ENCODE measurements around the gene TBX21.

The TBX21 gene

DNA sequence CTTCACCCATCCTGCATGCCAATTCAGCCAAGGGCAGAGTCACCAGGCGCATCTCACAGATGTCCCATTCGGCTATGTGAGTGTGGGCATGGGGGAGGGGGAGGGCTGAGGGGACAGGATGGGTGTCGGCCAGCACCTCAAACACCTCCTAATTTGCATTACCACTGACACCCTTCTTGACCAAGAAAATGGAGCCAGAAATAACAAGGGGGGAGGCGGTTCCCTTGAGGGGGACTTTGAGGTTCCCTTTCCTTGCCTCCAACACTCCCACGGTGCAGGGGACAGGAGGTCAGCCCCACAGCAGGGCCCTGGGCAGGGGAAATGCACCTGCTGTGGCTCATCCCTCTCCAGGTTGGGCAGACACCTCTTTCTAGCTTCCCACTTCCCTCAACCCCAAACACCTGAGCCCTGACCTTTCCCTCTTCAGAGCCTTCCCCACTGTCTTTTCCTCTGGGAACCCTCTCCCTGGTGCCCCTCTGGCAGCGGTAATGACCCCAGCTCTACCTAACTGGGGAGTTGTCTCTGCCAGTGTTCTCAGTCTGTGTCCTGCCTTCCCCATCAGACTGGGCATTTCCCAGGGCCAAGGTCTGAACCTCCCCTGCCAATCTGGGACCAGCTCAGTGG lies 18.2 kb upstream of the TBX21 start:
- DNase-seq (ENCODE audit: low read depth in 2 of 2): no peak

DNA sequence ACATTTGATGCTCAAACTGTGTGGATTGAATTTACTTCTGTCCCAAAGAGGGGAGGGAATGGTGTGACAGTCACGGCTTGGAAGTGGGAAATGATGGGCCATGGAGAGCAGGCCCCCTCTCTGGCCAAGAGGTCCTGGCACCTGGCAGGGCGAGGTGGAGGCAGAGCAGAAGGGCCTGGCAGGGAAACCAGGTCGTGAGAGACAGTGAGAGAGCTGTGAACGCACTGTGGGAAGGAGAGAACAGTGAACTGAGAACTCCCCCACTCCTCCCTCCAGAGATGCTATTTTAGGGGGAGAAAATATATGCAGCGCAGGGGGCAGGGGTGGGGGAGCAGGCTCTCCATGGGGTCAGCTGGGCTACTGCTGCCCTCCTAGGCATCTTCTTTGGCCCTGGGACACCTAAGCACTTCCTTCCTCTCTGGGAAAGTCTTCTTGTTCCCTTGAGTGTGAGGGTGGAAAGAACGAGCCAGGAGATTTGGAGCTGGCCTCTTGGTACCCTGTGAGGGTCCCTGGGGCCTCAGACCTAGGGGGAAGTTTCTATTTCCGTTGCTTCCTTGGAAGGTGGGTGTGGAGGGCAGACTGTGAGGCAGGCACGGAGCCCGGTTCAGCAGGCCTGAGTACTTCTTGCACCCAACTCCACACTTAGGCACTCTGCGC lies 17.2 kb upstream of the TBX21 start:
- no peak for DNase-seq (ENCODE audit: low read depth in 2 of 2)

DNA sequence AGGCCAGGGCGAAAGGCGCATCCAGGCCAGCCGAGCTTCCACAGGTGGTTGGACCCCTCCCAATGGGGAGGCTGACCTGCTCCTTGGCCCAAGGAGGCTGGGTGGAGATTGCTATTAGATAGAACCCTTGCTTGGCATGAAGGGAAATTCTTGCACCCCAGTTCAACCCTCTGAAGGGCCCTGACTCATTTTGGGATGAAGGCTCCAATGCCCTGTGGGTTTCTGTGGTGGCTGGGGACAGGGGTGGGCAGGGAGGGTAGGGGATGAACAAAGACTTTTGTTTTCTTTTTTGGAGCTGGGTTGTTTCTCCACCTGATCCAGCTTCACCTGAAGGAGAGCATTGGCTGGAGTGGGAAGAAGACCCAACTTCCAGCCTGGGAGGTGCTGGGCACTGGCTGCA lies 16.7 kb upstream of the TBX21 start:
- no peak for DNase-seq (ENCODE audit: low read depth in 2 of 2)

DNA sequence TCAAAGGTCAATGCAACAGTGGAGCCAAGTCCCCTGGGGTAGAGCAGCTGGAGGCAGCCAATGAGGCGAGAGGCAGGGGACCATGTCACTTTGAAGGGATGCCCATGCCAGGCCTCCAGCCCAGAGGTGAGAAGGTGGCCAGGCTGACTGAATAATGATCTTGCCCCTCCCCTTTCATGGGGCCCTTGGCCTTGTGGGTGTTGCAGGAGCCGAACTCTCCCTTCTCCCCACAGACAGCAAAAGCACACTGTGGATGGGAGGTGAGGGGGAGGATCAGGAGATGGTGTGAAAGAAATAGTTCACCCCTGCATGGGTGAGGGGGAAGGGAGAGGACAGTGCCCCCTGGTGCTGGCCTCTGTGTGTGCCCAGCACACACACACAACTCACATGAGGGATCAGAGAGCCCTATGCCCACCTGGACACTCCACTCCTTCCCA lies 15.8 kb upstream of the TBX21 start:
- no peak for DNase-seq (ENCODE audit: low read depth in 2 of 2)

DNA sequence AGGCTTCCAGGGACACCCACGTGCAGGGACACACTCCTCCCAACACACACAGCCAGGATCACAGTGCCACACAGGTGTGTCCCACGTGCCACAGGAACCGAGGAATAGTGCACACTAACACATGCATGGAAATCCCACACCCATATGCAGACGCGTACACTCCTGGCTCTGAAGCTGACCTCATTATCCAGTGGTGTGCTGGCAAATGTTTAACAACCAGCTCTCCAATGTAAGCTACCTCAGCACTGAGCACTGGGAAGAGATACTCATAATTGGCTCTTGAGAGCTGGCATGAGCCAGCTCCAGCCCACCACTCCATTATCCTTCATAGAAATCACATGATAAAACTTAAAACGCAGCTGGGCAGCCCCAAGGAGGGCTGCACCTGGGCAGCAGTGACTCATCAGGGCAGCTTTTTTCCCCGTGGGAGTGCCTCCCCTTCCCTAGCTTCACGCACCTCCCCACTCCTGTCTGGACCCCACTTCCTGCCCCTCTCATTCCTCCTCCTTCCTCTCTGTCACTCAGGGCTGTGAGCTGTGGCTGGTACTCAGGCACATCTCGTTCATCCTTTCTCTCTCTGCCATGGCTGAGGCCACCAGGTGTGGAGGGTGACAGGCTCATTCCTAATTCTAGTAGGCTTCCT lies 14.9 kb upstream of the TBX21 start:
- no peak for DNase-seq (ENCODE audit: low read depth in 2 of 2)

- no peak for DNase-seq (ENCODE audit: low read depth in 2 of 2)
Observed at GRCh38 chr17:47718634-47719405, 14.2 kb upstream of the TBX21 start.

DNA sequence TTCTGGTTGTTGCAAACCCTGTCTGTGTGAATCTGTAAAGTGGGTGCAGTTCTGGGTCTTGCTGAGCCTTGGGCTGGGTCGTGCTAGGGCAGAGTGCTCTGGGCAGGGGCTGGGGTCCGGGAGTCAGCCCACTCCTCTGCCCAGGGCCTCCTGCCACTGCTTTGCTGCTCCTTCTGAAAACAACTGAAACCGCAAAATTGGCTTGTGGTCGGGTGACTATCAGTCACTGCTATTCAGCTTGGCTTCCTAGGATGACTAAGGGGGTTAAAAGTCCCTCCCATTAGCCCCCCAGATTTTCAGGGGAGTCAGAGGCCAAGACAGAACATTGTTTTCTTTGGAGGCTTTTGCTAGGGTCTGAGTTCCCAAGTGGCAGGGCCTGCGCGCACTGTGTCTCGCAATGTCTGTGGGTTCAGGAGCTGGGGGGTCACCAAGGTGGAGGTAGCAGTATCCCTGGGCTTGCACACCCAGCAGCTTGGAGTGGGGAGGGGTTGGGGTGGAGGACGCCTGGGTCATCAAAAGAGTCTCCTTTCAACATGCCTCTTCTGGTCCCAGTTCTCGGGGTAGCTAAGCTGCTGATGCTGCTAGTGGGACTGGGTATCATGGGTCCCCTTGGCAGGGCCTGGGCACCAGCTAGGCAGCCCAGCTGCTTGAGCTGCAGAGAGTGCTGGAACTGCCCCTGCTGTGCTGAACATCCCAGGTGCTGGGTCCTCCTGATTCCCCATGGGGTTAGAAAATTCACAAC lies 13.5 kb upstream of the TBX21 start:
- no peak for DNase-seq (ENCODE audit: low read depth in 2 of 2)

GRCh38 chr17:47720196-47720595 lies 12.8 kb upstream of the TBX21 start:
- DNase-seq (ENCODE audit: low read depth in 2 of 2): no peak

DNA sequence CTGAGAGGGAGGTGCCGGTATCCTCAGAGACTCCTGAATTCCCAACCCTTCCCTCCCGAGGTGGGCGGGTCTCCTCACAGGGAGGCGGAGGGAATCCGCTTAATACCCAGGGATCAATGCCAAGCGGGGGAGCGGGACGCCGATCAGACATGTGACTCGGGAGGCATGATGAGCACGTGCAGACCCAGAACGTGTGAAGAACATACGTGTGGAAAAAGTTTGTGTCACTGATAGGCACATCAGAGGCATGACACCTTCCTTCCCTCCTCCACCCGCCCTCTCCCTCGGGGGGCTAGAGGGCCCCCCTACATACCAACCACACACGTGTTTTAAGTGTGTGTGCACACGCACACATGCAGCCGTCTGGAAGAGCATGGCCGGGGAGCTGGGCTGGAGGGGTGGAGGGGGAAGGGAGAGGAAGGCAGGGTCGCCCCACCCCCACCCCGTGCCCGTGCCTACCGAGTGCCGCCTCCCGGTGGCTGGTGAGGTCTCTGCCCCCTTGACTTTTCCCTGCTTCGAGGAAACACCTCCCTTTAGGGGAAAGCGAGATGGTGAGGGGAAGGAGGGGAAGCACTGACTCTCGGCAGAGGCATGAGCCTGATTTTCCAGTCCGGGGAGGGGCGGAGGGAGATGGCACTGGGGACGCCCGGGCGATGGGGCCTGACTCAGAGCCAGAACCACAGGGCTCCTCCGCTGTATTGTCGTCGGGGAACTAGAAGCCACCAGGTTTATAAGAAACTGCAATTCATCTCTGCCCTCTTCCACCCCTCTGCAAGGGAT lies 12.1 kb upstream of the TBX21 start:
- peak; percentile 78 to 91 for DNase-seq (ENCODE audit: low read depth in 2 of 2)

DNA sequence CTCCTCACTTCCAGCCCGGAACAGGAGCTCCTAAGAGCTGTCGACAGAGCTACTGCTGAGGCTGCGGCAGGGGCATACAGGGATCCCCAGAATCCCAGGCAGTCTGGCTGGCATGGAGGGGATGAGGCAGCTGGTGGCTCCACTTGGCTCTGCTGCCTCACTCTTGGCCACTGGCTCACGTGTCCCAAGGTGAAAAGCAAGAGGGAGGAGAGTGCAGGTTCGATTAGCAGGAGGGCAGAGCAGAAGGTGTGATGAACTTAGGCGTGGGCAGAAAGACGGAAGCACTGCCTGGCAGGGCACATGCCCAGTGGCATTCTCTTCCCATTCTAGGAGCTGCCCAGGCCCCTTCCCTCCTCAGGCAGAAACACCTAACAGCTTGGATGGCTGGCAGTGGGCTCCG lies 11.3 kb upstream of the TBX21 start:
- DNase-seq (ENCODE audit: low read depth in 2 of 2): no peak

- no peak for DNase-seq (ENCODE audit: low read depth in 2 of 2)
Observed at GRCh38 chr17:47724705-47725104, 8.3 kb upstream of the TBX21 start.

DNA sequence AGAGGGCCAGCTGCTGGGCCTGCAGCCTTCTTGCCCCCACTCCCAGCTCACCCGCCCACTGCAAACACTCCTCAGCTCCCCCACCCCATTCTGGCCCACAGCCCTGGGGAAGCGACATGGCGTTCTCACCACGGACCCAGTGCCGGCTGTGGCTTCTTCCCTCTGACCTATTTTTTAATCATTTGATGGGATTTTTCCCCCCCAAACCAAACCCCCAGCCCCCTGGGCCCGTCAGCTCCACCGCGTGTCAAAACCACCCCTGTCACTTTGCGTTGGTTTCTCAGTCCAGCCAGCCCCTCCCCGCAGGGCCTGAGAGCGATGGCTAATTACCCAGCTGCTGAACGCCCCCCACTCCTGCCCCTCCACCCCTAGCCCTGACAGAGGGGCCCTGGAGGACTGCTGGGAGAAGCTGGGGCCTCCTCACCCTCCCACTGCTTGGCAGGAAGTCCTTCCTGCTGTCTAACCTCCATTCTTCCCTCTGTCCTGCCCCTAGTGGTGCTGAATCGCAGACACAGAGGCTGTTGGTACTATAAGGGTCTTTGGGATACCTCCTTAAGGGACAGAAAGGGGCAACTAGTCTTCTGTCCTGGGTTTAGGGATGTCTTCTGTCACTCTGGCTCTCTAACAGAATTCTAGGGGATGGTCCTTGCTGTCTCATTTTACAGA lies 7.5 kb upstream of the TBX21 start:
- DNase-seq (ENCODE audit: low read depth in 2 of 2): no peak

DNA sequence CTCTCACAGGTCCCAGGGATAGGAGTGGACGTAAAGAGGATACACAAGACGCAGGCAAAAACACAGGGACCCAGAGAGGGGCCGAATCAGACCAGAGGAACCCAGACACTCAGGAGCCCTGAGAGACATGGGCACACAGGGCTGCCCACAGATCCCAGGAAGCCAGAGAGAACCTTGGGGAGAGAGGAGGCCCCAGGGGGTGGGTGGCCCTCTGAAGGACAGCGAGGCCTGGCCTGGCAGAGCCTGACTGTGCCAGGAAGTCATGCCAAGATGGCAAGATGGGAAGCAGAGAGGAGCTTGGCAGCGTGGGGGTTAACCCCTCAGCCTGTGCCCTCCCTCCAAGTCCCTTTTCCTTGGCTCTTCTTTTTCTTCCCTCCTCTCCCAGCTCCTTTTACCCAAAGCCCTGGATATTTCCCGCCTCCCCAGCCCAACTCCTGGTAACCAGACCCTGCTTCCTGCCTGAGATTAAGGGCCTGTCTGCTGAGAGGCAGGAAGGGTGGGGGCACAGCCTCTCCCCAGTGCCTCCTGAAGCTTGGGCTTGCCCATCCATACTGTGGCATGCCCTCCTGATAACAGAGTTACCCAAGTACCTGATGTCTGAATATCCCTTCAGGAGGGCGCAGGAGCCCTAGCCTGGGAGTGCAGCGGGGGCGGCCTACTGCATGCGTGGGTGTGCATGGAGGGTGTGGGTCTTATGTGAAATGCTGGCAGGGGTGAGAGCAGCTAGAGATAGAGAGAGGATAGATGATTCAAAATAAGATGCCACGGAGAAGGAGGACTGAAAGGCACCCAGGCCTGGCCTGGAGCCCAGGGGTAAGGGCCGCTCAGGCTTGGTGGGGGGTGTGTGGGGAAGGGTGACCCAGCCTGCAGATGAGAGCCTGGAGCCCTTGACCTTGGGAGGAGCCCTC lies 6.0 kb upstream of the TBX21 start:
- no peak for DNase-seq (ENCODE audit: low read depth in 2 of 2)

DNA sequence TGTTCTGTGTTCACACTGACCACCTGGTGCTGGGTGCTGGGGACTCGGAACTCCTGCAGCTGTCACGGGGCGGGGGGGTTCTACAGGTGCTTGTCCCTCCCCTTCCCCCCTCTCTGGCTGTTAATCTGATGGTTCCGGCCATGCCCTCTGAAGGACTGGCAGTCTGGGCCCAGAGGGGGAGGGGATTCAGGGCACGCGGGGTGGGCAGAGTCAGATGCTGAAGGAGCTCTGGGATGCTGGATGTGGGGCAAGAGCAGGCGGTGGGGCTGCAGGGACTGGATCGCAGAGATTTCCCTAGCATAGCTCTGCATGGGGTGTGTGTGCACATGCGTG lies 5.4 kb upstream of the TBX21 start:
- DNase-seq (ENCODE audit: low read depth in 2 of 2): no peak

GRCh38 chr17:47728214-47728877 lies 4.7 kb upstream of the TBX21 start:
- DNase-seq (ENCODE audit: low read depth in 2 of 2): no peak

GRCh38 chr17:47729476-47729875 lies 3.6 kb upstream of the TBX21 start:
- no peak for DNase-seq (ENCODE audit: low read depth in 2 of 2)

- DNase-seq (ENCODE audit: low read depth in 2 of 2): no peak
Observed at GRCh38 chr17:47730681-47731080, 2.4 kb upstream of the TBX21 start.

- DNase-seq (ENCODE audit: low read depth in 2 of 2): no peak
Observed at GRCh38 chr17:47731396-47731795, 1.6 kb upstream of the TBX21 start.

Data from stimulated activated CD4-positive, alpha-beta T cell treated with anti-CD3 and anti-CD28 coated beads, Interleukin-1b, Interleukin-23, amount 100 ng/mL, for 1 hour (primary cell).